LNCAP (cell line): ENCODE measurements around the gene MOCS1.

ENCODE experiments used
- CTCF ChIP-seq: fragments of 450-650 bp; IDR thresholded peaks from 2 replicates; pipeline ENCODE4 v1.5.1; 2017; ENCODE audit warnings: mild to moderate bottlenecking

Gene MOCS1

GRCh38 chr6:39935241-39935640 lies 979 bp upstream of the MOCS1 start:
- no peak for TF ChIP-seq CTCF

- no peak for TF ChIP-seq CTCF
These were observed 562 bp downstream of the MOCS1 start for GRCh38 chr6:39933669-39934130.

GRCh38 chr6:39932386-39932910 lies 1.8 kb downstream of the MOCS1 start:
- TF ChIP-seq CTCF = no peak

- no peak for TF ChIP-seq CTCF
These were observed 2.7 kb downstream of the MOCS1 start for GRCh38 chr6:39931607-39932006.

GRCh38 chr6:39930540-39930939 lies 3.7 kb downstream of the MOCS1 start:
- no peak for TF ChIP-seq CTCF

GRCh38 chr6:39929733-39930461 lies 4.4 kb downstream of the MOCS1 start:
- no peak for TF ChIP-seq CTCF

GRCh38 chr6:39929039-39929732 lies 5.1 kb downstream of the MOCS1 start:
- TF ChIP-seq CTCF = no peak
